Astrocyte of the cerebellum (primary cell): ENCODE data around the gene GOLGA8Q.
"Not testable (repeated sequence)": the region's sequence is repeated elsewhere in the genome, so short reads cannot be mapped to it uniquely, and the experiment has no call there.

Experiments used
- DNase-seq: peaks from one replicate; pipeline ENCODE4 v3.0.0-alpha.2; 2011; ENCODE audit warnings: low read depth
- H3K4me3 ChIP-seq: 2 replicates; pipeline ENCODE4 v1.5.1; 2011; ENCODE audit warnings: mild to moderate bottlenecking, low read depth, low read length, moderate library complexity
- CTCF ChIP-seq: IDR thresholded peaks from 2 replicates; pipeline ENCODE4 v1.5.1; 2012; ENCODE audit warnings: low read length, low read depth, moderate library complexity, mild to moderate bottlenecking; ENCODE audit errors: missing control alignments
- in situ Hi-C: cut with HindIII; loops from 2 replicates; pipeline ENCODE4 v1.10.0; 2017; ENCODE audit warnings: low sequenced_read_pairs

The GOLGA8Q gene

GRCh38 chr15:30551750-30552149 is at the start of gene GOLGA8Q:
GOLGA8Q (plus strand) TSS chr15:30552050; CDS start chr15:30552078, 28 bp downstream.
- H3K4me3 ChIP-seq, in situ Hi-C loops, DNase-seq: not testable (repeated sequence)

- DNase-seq, in situ Hi-C loops, H3K4me3 ChIP-seq: not testable (repeated sequence)
Measured at GRCh38 chr15:30502904-30503781, 48.7 kb upstream of the GOLGA8Q start.

GRCh38 chr15:30504162-30504843 is 47.5 kb upstream of the GOLGA8Q start:
- H3K4me3 ChIP-seq, in situ Hi-C loops, DNase-seq: not testable (repeated sequence)

- DNase-seq, H3K4me3 ChIP-seq, in situ Hi-C loops: not testable (repeated sequence)
Measured at GRCh38 chr15:30514545-30514944, 37.3 kb upstream of the GOLGA8Q start.

GRCh38 chr15:30523453-30524243 is 28.2 kb upstream of the GOLGA8Q start:
- in situ Hi-C loops, H3K4me3 ChIP-seq, DNase-seq: not testable (repeated sequence)

GRCh38 chr15:30525912-30526311 is 25.9 kb upstream of the GOLGA8Q start:
- in situ Hi-C loops, DNase-seq, H3K4me3 ChIP-seq: not testable (repeated sequence)

GRCh38 chr15:30529049-30529448 is 22.8 kb upstream of the GOLGA8Q start:
- in situ Hi-C loops, DNase-seq, H3K4me3 ChIP-seq: not testable (repeated sequence)

- in situ Hi-C loops, H3K4me3 ChIP-seq, DNase-seq: not testable (repeated sequence)
- peak; percentile 4 for TF ChIP-seq CTCF
Measured at GRCh38 chr15:30566949-30567348, 15.1 kb downstream of the GOLGA8Q start.

GRCh38 chr15:30573012-30573491 is 21.2 kb downstream of the GOLGA8Q start:
- in situ Hi-C loops, DNase-seq: not testable (repeated sequence)
- peak overlapping the region; percentile 34 for H3K4me3 ChIP-seq

GRCh38 chr15:30579394-30579970 is 27.6 kb downstream of the GOLGA8Q start:
- H3K4me3 ChIP-seq, DNase-seq, in situ Hi-C loops: not testable (repeated sequence)

GRCh38 chr15:30580716-30581115 is 28.9 kb downstream of the GOLGA8Q start:
- in situ Hi-C loops, H3K4me3 ChIP-seq, DNase-seq: not testable (repeated sequence)

- H3K4me3 ChIP-seq, in situ Hi-C loops, DNase-seq: not testable (repeated sequence)
Measured at GRCh38 chr15:30598953-30599352, 47.1 kb downstream of the GOLGA8Q start.

- in situ Hi-C loops, DNase-seq, H3K4me3 ChIP-seq: not testable (repeated sequence)
Measured at GRCh38 chr15:30603796-30604195, 51.9 kb downstream of the GOLGA8Q start, which contains the start of gene GOLGA8H. GOLGA8H (plus strand) TSS chr15:30604028; CDS start chr15:30604126, 98 bp downstream.
